Measurements from ENCODE around the gene DNAJB14.

- TF ChIP-seq CTCF (IDR thresholded peaks at IDR 0.05) (no peak), POLR2AphosphoS5 (IDR thresholded peaks at IDR 0.05) (no peak), POLR2A (IDR thresholded peaks at IDR 0.05) (no peak), EP300 (IDR thresholded peaks at IDR 0.05) (no peak)
Observed at GRCh38 chr4:99857307-99857706, 89.1 kb downstream of the DNAJB14 start.
